Spleen (tissue), 11 donors: ENCODE data around the gene RPUSD1. TPM values are rescaled to one million over a fixed set of nuclear protein-coding genes. Genes with fewer than 3 reads are reported as not detected.

ENCODE experiments used
- DNase-seq: peaks from one replicate; pipeline ENCODE4 v3.0.0-alpha.2; 2020
- H3K27ac ChIP-seq, 8 donors: fragments of 200-600 bp; sonication (generic) in 7 of 8; 1 replicate in 4 of 8; 2 replicates in 4 of 8; pipeline versions ENCODE4 v1.5.0 to v1.8.0; 2016 to 2021; ENCODE audit warnings: inconsistent platforms in 4 of 8, mild to moderate bottlenecking in 4 of 8, moderate library complexity in 1 of 8
- H3K27me3 ChIP-seq, 7 donors: fragments of 200-600 bp; sonication (generic) in 6 of 7; replicated peaks in 1 of 7; 1 replicate in 4 of 7; 2 replicates in 3 of 7; pipeline versions ENCODE4 v1.5.0 to v1.8.0; 2016 to 2021; ENCODE audit warnings: inconsistent platforms in 3 of 7, mild to moderate bottlenecking in 1 of 7
- H3K36me3 ChIP-seq, 6 donors: fragments of 200-600 bp; sonication (generic) in 5 of 6; 1 replicate in 4 of 6; 2 replicates in 2 of 6; pipeline versions ENCODE4 v1.5.0 to v1.8.0; 2016 to 2021; ENCODE audit warnings: inconsistent platforms in 2 of 6
- H3K4me1 ChIP-seq, 6 donors: fragments of 200-600 bp; sonication (generic) in 5 of 6; 1 replicate in 3 of 6; 2 replicates in 3 of 6; pipeline versions ENCODE4 v1.5.0 to v1.8.0; 2016 to 2021; ENCODE audit warnings: inconsistent platforms in 3 of 6
- H3K4me3 ChIP-seq, 8 donors: fragments of 200-600 bp; sonication (generic) in 7 of 8; 1 replicate in 4 of 8; 2 replicates in 4 of 8; pipeline versions ENCODE4 v1.5.0 to v1.8.0; 2016 to 2021; ENCODE audit warnings: inconsistent platforms in 4 of 8, mild to moderate bottlenecking in 4 of 8, moderate library complexity in 2 of 8
- H3K9me3 ChIP-seq, 8 donors: fragments of 200-600 bp; sonication (generic) in 7 of 8; 1 replicate in 4 of 8; 2 replicates in 4 of 8; pipeline versions ENCODE4 v1.5.0 to v1.8.0; 2016 to 2021; ENCODE audit warnings: inconsistent platforms in 4 of 8
- POLR2A ChIP-seq, 3 donors: fragments of 450-650 bp; IDR thresholded peaks; one replicate each; pipeline ENCODE4 v1.5.1; 2017; ENCODE audit warnings: antibody characterized with exemption in 3 of 3, mild to moderate bottlenecking in 1 of 3
- POLR2AphosphoS5 ChIP-seq, 3 donors: sonication (generic); formaldehyde crosslinking; IDR thresholded peaks; one replicate each; pipeline ENCODE4 v1.5.1; 2017; ENCODE audit warnings: antibody characterized with exemption in 3 of 3
- WGBS, 5 donors: extraction: QIAGEN DNeasy Blood & Tissue Kit in 3 of 5; methylation state at CpG; one replicate each; pipeline versions ENCODE4 v1.1.5 to v1.1.7; 2013 to 2018; 5-methylcytosine and 5-hydroxymethylcytosine counted together
- intact Hi-C: fragments of 100-400 bp; cut with DNase I; formaldehyde crosslinking; loops from one replicate; pipeline ENCODE4 v1.15.0; 2023; ENCODE audit warnings: low total_unique reads
- polyA plus RNA-seq, 3 donors: library from polyadenylated mRNA; stranded (reverse); fragments of 200-250 nt; gene quantifications; one replicate each; pipeline ENCODE4 v1.2.1, GENCODE V29; 2013
- total RNA-seq, 7 donors: library from RNA; depleted of rRNA in 3 of 7; stranded (reverse); fragments of >200 nt in 3 of 7; fragmentation: NEBNext Ultra II Directional in 4 of 7; extraction: Animal tissue kit (Norgen Biotek cat#: 25700) in 4 of 7; gene quantifications; one replicate each; pipeline versions ENCODE4 v1.1.0 to v1.2.1, GENCODE V29; 2016 to 2021
- TF ChIP-seq, protein P1 (sequence below), 11 experiments: fragments of 200-600 bp in 7 of 11; fragments of 450-650 bp in 4 of 11; sonication (generic) in 4 of 11; IDR thresholded peaks in 8 of 11; conservative IDR thresholded peaks in 3 of 11; 1 replicate in 7 of 11; 2 replicates in 4 of 11; pipeline versions ENCODE4 v1.4.0 to v1.8.0; 2016 to 2021; ENCODE audit warnings: antibody characterized with exemption in 11 of 11, inconsistent platforms in 4 of 11, mild to moderate bottlenecking in 1 of 11
- donor health status: healthy with polysubstance abuse.
- donor health status: DM: no; HTN: no; CAD: no; lungs with moderate emphysema.
- donor health status: DM: no; HTN: no; CAD: no.
- donor health status: Bipolar disorder and iron deficiency.
- donor health status: healthy.
- donor health status: DM: no; HTN: no; CAD: no.
- donor health status: DM: yes; HTN: yes; CAD: no.

The RPUSD1 gene
- total and polyA plus RNA-seq, 10 donors, result 17.9 to 34.2 (median 21.7) TPM

DNA sequence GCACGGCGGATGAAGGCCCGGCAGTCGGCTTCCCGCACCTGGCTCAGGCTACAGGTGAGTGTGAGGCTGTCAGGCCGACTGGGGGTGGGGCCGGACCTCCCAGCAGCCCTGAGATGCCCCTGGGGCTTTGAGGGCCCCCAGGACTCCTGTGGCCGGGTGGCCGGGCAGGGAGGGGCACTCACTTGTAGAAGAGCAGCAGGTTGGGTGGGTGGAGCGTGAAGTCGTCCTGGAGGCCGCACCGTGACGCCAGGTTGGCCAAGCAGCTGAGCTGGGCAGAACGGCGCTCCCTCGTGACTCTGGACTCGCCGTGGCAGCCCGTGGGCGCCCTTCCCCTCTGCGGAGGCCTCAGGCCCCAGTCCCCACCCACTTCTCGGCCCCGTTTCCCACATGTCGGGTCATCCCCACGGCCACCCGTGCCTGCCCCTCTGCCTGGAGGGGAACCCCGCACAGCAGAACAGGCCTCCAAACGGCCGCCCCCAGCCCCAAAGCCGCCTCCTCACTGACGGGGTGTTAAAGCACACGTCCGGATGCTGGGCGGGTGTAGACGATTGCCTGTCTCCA is 12.9 kb downstream of the RPUSD1 start:
- intact Hi-C loops, result no loop called here
- no peak for DNase-seq
- H3K9me3 ChIP-seq, result no peaks in the 10 kb centered on the region
- no peaks in the 10 kb centered on the region for H3K4me1 ChIP-seq
- no peaks in the 10 kb centered on the region for H3K36me3 ChIP-seq
- no peak overlapping the region for H3K27ac ChIP-seq
- H3K4me3 ChIP-seq, result no peak overlapping the region
- no peak for TF ChIP-seq POLR2AphosphoS5 (IDR thresholded peaks at IDR 0.05)
- TF ChIP-seq, protein P1, sequence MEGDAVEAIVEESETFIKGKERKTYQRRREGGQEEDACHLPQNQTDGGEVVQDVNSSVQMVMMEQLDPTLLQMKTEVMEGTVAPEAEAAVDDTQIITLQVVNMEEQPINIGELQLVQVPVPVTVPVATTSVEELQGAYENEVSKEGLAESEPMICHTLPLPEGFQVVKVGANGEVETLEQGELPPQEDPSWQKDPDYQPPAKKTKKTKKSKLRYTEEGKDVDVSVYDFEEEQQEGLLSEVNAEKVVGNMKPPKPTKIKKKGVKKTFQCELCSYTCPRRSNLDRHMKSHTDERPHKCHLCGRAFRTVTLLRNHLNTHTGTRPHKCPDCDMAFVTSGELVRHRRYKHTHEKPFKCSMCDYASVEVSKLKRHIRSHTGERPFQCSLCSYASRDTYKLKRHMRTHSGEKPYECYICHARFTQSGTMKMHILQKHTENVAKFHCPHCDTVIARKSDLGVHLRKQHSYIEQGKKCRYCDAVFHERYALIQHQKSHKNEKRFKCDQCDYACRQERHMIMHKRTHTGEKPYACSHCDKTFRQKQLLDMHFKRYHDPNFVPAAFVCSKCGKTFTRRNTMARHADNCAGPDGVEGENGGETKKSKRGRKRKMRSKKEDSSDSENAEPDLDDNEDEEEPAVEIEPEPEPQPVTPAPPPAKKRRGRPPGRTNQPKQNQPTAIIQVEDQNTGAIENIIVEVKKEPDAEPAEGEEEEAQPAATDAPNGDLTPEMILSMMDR (IDR thresholded peaks at IDR 0.05 in 8 of 11, conservative IDR thresholded peaks at IDR 0.05 in 3 of 11), result no peak
- no peak for TF ChIP-seq POLR2A (IDR thresholded peaks at IDR 0.05)
- peaks cover 0 to 73% (median 34%) of the 10 kb centered on the region in 7 donors for H3K27me3 ChIP-seq
- WGBS, 5 donors, result 73 to 83% (median 78%) methylated on average over 20 to 36 of the region's 36 CpGs

DNA sequence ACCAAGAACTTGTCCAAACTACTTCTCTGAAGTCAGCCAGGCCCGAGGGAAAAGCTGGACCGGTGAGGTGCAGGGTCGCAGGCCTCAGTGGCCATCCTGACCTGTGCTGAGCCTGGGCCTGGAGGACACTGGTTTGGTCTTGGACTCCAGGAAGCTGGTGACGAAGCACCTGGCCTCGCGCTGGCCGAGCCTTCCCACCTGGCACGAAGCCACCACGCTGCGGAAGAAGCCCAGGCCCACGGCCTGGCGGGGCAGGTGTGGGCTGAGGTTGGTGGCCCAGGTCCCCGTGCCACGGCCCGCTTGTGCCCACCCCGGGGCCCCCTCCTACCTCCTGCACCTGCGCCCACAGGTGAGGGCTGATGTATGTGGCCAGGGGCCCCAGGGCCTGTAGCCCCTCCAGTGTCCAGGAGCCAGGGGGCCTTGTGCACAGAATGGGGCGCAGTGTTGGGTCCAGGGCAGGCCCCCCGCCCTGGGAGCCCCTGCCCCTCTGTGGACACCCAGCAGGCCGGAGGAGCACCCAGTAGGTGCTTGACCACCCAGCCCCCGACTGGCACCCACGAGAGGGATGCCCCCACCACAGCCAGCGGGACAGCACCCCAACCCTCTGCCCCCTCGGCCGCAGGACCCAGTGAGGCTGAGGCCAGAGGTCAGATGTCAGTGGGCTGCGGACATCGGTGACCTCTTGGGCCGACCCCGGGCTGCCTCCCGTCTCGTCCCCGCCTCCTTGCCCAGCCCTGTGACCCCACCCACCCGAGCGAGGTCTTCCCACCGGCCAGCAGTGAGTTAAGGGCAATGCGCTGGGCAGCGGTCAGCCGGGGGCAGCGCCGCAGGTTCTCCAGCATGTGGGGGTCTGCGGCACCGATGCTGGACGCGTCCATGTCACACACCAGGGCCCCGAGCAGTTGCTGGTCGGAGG is 13.8 kb downstream of the RPUSD1 start:
- H3K27ac ChIP-seq, result no peak overlapping the region
- H3K9me3 ChIP-seq, result no peaks in the 10 kb centered on the region
- H3K4me3 ChIP-seq, result no peak overlapping the region
- peaks cover 0 to 73% (median 31%) of the 10 kb centered on the region in 7 donors for H3K27me3 ChIP-seq
- H3K4me1 ChIP-seq, result no peaks in the 10 kb centered on the region
- H3K36me3 ChIP-seq, result no peaks in the 10 kb centered on the region
- no peak for DNase-seq
- TF ChIP-seq, protein P1 (IDR thresholded peaks at IDR 0.05 in 8 of 11, conservative IDR thresholded peaks at IDR 0.05 in 3 of 11), result no peak
- TF ChIP-seq POLR2A (IDR thresholded peaks at IDR 0.05) (no peak), POLR2AphosphoS5 (IDR thresholded peaks at IDR 0.05) (no peak)
- intact Hi-C loops, result no loop called here
- WGBS, 5 donors, result 82 to 97% (median 86%) methylated on average over 16 to 46 of the region's 46 CpGs

DNA sequence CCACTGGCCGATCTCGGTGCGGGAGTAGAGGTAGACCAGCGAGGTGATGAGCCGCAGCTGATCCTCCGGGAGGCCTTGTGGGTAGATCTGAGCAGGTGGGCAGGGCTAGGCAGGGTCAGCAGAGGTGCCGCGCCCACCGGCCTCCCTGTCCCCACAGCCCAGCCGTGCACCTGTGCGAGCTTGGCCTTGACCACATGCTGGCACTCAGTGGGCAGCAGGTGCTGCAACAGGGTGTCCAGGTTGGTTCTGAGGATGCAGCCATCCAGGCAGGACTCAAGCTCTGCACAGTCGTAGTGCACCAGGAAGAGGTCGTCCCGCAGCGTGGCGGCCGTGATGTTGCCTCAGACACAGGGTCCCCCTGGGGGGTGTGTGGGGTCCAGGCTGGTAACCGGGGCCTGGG is 15.2 kb downstream of the RPUSD1 start:
- no peaks in the 10 kb centered on the region for H3K9me3 ChIP-seq
- no peak for DNase-seq
- TF ChIP-seq, protein P1 (IDR thresholded peaks at IDR 0.05 in 8 of 11, conservative IDR thresholded peaks at IDR 0.05 in 3 of 11), result no peak
- TF ChIP-seq POLR2A (IDR thresholded peaks at IDR 0.05) (no peak), POLR2AphosphoS5 (IDR thresholded peaks at IDR 0.05) (no peak)
- peaks cover 0 to 69% (median 25%) of the 10 kb centered on the region in 7 donors for H3K27me3 ChIP-seq
- no peaks in the 10 kb centered on the region for H3K4me1 ChIP-seq
- WGBS, 5 donors, result 79 to 92% (median 90%) methylated on average over 13 to 18 of the region's 18 CpGs
- intact Hi-C loops, result no loop called here
- no peaks in the 10 kb centered on the region for H3K36me3 ChIP-seq
- no peak overlapping the region for H3K27ac ChIP-seq
- no peak overlapping the region for H3K4me3 ChIP-seq

DNA sequence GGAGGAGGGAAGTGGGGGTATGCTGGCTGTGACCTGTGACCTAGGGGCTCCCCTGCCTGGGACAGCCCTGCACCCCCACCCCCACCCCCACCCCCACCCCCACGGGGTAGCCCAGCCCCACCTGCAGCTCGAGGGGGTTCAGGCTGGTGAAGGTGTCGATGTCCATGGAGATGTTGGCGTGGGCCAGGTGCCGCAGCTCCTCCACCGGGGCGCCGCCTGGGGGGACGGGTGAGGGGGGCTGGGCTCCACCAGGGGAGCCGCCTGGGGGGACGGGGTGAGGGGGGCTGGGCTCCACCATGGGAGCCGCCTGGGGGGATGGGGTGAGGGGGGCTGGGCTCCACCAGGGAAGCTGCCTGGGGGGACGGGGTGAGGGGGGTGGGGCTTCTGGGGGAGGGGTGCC is 17.8 kb downstream of the RPUSD1 start:
- H3K36me3 ChIP-seq, result no peaks in the 10 kb centered on the region
- intact Hi-C loops, result no loop called here

More for the DNA sequence above, 17.8 kb downstream of the RPUSD1 start:
- no peaks in the 10 kb centered on the region for H3K9me3 ChIP-seq
- no peak for DNase-seq
- no peaks in the 10 kb centered on the region for H3K4me1 ChIP-seq
- TF ChIP-seq POLR2AphosphoS5 (IDR thresholded peaks at IDR 0.05), result no peak
- no peak overlapping the region for H3K4me3 ChIP-seq
- 75 to 92% (median 89%) methylated on average over 5 to 13 of the region's 13 CpGs; no CpG with 5 or more reads in 1 of the 5 donors for WGBS, 5 donors
- no peak overlapping the region for H3K27ac ChIP-seq
- peaks cover 0 to 58% (median 12%) of the 10 kb centered on the region in 7 donors for H3K27me3 ChIP-seq
